Tibial nerve (tissue), 3 donors: Measurements from ENCODE around the gene LIPC.

Experiments
- POLR2A ChIP-seq, 2 donors: fragments of 450-650 bp; IDR thresholded peaks; one replicate each; pipeline ENCODE4 v1.6.1; 2017; ENCODE audit warnings: antibody characterized with exemption in 2 of 2, mild to moderate bottlenecking in 2 of 2, moderate library complexity in 2 of 2
- TF ChIP-seq, protein P1 (sequence below), 5 experiments: fragments of 200-600 bp in 3 of 5; fragments of 450-650 bp in 2 of 5; sonication (generic) in 3 of 5; IDR thresholded peaks; one replicate each; pipeline ENCODE4 v1.5.1; 2016 to 2019; ENCODE audit warnings: antibody characterized with exemption in 5 of 5, mild to moderate bottlenecking in 3 of 5, moderate library complexity in 2 of 5

DNA sequence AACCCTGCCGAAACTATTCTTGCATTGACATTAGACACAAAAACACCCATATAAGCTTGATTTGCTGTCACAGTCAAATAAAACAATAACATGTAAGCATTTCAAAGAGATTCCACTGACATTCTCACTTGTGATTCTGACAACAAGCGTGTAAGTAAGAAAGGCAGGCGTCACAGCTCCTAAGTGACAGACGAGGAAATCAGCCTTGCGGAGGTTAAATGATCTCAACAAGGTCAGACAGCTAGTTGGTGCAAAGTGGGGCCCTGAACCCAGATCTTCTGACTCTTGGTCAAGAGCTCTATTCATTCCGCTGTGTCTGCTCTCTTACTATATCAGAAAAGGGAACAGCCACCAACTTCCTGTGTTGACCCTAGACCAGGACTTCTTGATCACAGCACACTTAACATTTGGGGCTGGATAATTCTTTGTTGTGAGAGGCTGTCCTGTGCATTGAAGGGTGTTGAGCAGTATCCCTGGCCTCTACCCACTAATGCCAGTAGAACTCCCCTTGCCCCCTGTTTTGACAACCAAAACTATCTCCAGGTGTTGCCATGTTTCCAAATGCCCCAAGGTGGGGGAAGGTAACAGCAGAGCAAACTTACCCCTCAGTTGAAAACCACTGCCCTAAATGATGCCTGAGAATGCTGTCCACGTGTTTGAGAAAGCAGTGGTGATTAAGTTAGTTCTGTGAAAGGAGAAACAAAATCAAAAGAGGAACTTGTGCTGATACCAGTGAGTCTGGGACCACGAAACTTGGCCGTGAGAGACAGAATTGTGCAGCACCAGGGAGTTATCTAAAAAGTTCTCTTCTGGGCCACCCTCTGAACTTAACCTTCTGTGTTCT is 86.1 kb downstream of the LIPC start:
- TF ChIP-seq, protein P1, sequence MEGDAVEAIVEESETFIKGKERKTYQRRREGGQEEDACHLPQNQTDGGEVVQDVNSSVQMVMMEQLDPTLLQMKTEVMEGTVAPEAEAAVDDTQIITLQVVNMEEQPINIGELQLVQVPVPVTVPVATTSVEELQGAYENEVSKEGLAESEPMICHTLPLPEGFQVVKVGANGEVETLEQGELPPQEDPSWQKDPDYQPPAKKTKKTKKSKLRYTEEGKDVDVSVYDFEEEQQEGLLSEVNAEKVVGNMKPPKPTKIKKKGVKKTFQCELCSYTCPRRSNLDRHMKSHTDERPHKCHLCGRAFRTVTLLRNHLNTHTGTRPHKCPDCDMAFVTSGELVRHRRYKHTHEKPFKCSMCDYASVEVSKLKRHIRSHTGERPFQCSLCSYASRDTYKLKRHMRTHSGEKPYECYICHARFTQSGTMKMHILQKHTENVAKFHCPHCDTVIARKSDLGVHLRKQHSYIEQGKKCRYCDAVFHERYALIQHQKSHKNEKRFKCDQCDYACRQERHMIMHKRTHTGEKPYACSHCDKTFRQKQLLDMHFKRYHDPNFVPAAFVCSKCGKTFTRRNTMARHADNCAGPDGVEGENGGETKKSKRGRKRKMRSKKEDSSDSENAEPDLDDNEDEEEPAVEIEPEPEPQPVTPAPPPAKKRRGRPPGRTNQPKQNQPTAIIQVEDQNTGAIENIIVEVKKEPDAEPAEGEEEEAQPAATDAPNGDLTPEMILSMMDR (IDR thresholded peaks at IDR 0.05) = no peak
- no peak for TF ChIP-seq POLR2A (IDR thresholded peaks at IDR 0.05)
